PC-3 (cell line): Measurements from ENCODE around the gene PACSIN2. TPM values are rescaled to one million over a fixed set of nuclear protein-coding genes. Genes with fewer than 3 reads are reported as not detected.

Experiments
- ATAC-seq: fragments of 200-7000 bp; cut with Tn5 transposase; 2 replicates; pipeline ENCODE4 v1.9.1; 2020; ENCODE audit warnings: mild to moderate bottlenecking, moderate library complexity
- BruUV-seq: library from RNA; stranded (reverse); fragments of 400-500 nt; replicated peaks from 2 replicates; lab custom pipeline; 2021; lab: Mats Ljungman, UMichigan
- CTCF ChIA-PET: fragments of 300-600 bp; sonication (Branson Sonifier 250); formaldehyde crosslinking; loops from one replicate; lab custom pipeline; 2022; ENCODE audit warnings: antibody characterized with exemption; lab: Charles Lee
- POLR2A ChIA-PET: fragments of 300-600 bp; sonication (Branson Sonifier 250); formaldehyde crosslinking; loops from one replicate; lab custom pipeline; 2022; ENCODE audit warnings: antibody characterized with exemption; ENCODE audit not compliant: unreplicated experiment; lab: Charles Lee
- DNase-seq: peaks from one replicate; pipeline ENCODE4 v3.0.0-alpha.2; 2015
- H2AFZ ChIP-seq: fragments of 300-600 bp; sonication (generic); 2 replicates; pipeline ENCODE4 v1.6.0; 2016; ENCODE audit warnings: antibody characterized with exemption, low read length
- H3F3A ChIP-seq: fragments of 300-600 bp; sonication (generic); one replicate; pipeline ENCODE4 v1.6.0; 2017; ENCODE audit warnings: antibody characterized with exemption, low read length, control low read depth, mild to moderate bottlenecking; ENCODE audit not compliant: unreplicated experiment
- H3K27ac ChIP-seq: fragments of 300-600 bp; sonication (generic); 2 replicates; pipeline ENCODE4 v1.5.1; 2016; ENCODE audit warnings: mild to moderate bottlenecking, low read length
- H3K27me3 ChIP-seq: fragments of 300-600 bp; sonication (generic); 2 replicates; pipeline ENCODE4 v1.6.1; 2016; ENCODE audit warnings: low read length, mixed read lengths
- H3K36me3 ChIP-seq: fragments of 300-600 bp; sonication (generic); 2 replicates; pipeline ENCODE4 v1.6.1; 2016; ENCODE audit warnings: low read depth, mixed run types, low read length, mixed read lengths
- H3K4me1 ChIP-seq: fragments of 300-600 bp; sonication (generic); 2 replicates; pipeline ENCODE4 v1.5.1; 2016; ENCODE audit warnings: low read length; ENCODE audit not compliant: insufficient read depth
- H3K4me2 ChIP-seq: fragments of 300-600 bp; sonication (generic); 2 replicates; pipeline ENCODE4 v1.6.0; 2016; ENCODE audit warnings: low read length
- H3K4me3 ChIP-seq: fragments of 300-600 bp; sonication (generic); 2 replicates; pipeline ENCODE4 v1.5.1; 2016; ENCODE audit warnings: mild to moderate bottlenecking, low read length, mixed read lengths
- H3K79me2 ChIP-seq: fragments of 300-600 bp; sonication (generic); 2 replicates; pipeline ENCODE4 v1.6.1; 2017; ENCODE audit warnings: low read length, mixed read lengths
- H3K9ac ChIP-seq: fragments of 300-600 bp; sonication (generic); 2 replicates; pipeline ENCODE4 v1.6.0; 2016; ENCODE audit warnings: mild to moderate bottlenecking, low read length
- H3K9me2 ChIP-seq: fragments of 300-600 bp; sonication (generic); replicated peaks from 2 replicates; pipeline ENCODE4 v1.6.1; 2016; ENCODE audit warnings: mixed run types, low read length, mixed read lengths
- H3K9me3 ChIP-seq: fragments of 300-600 bp; sonication (generic); 2 replicates; pipeline ENCODE4 v1.6.1; 2016; ENCODE audit warnings: low read length, mixed read lengths
- H4K20me1 ChIP-seq: fragments of 300-600 bp; sonication (generic); 2 replicates; pipeline ENCODE4 v1.6.1; 2016; ENCODE audit warnings: low read length, mixed read lengths
- EZH2 ChIP-seq: fragments of 300-600 bp; sonication (generic); IDR thresholded peaks from one replicate; pipeline ENCODE4 v1.6.1; 2017; ENCODE audit warnings: antibody characterized with exemption, mild to moderate bottlenecking, low read length; ENCODE audit not compliant: unreplicated experiment
- EZH2phosphoT487 ChIP-seq: fragments of 300-600 bp; sonication (generic); IDR thresholded peaks from 2 replicates; pipeline ENCODE4 v1.6.1; 2018; ENCODE audit warnings: mild to moderate bottlenecking, antibody characterized with exemption, low read length, borderline replicate concordance
- intact Hi-C: fragments of 100-400 bp; cut with micrococcal nuclease; formaldehyde crosslinking; loops from 2 replicates; pipeline ENCODE4 v1.9.0; 2023
- total RNA-seq: library from RNA; depleted of rRNA; stranded (reverse); fragments of >200 nt; gene quantifications from 2 replicates; pipeline ENCODE4 v1.2.3, GENCODE V29; 2014
- TF ChIP-seq, protein P1 (sequence below): fragments of 300-600 bp; sonication (generic); conservative IDR thresholded peaks from 2 replicates; pipeline ENCODE4 v1.5.1; 2017; ENCODE audit warnings: antibody characterized with exemption, low read depth, mild to moderate bottlenecking, low read length

The PACSIN2 gene
- total RNA-seq, 1 experiment from 2014 or later: 25.7 TPM

- intact Hi-C loops: loop anchor here (10.0 kb wide), 1 partner anchor 229 kb away; no protein-coding TSS in a partner anchor
- DNase-seq (no peak), ATAC-seq (no peak)
- Histone ChIP-seq H3K9me2 (no peaks in the 10 kb centered on the region), H3K4me2 (no peak overlapping the region), H4K20me1 (no peaks in the 10 kb centered on the region), H3K9me3 (no peaks in the 10 kb centered on the region), H3K4me3 (no peak overlapping the region), H3K79me2 (no peaks in the 10 kb centered on the region), H3K27me3 (no peaks in the 10 kb centered on the region), H3K36me3 (no peaks in the 10 kb centered on the region), H2AFZ (no peak overlapping the region), H3K27ac (no peak overlapping the region), H3F3A (no peaks in the 10 kb centered on the region), H3K4me1 (peaks cover 28% of the 10 kb centered on the region), H3K9ac (no peak overlapping the region)
- TF ChIP-seq, protein P1, sequence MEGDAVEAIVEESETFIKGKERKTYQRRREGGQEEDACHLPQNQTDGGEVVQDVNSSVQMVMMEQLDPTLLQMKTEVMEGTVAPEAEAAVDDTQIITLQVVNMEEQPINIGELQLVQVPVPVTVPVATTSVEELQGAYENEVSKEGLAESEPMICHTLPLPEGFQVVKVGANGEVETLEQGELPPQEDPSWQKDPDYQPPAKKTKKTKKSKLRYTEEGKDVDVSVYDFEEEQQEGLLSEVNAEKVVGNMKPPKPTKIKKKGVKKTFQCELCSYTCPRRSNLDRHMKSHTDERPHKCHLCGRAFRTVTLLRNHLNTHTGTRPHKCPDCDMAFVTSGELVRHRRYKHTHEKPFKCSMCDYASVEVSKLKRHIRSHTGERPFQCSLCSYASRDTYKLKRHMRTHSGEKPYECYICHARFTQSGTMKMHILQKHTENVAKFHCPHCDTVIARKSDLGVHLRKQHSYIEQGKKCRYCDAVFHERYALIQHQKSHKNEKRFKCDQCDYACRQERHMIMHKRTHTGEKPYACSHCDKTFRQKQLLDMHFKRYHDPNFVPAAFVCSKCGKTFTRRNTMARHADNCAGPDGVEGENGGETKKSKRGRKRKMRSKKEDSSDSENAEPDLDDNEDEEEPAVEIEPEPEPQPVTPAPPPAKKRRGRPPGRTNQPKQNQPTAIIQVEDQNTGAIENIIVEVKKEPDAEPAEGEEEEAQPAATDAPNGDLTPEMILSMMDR: no peak
- TF ChIP-seq EZH2: no peak
- no peak for TF ChIP-seq EZH2phosphoT487
- POLR2A ChIA-PET: no interaction called here
- BruUV-seq: no TSS peak
- CTCF ChIA-PET: no interaction called here
These were observed 149.4 kb downstream of the PACSIN2 start for GRCh38 chr22:42865536-42865935.

- Histone ChIP-seq H3K9ac (peak overlapping the region; percentile 1; the same call in 1 of the 2 replicates), H3K27me3 (no peaks in the 10 kb centered on the region), H3K27ac (peak overlapping the region; percentile 95), H3F3A (no peaks in the 10 kb centered on the region), H3K79me2 (no peaks in the 10 kb centered on the region), H4K20me1 (no peaks in the 10 kb centered on the region), H3K9me2 (no peaks in the 10 kb centered on the region), H3K4me2 (peak overlapping the region; percentile 16; the same call in 1 of the 2 replicates), H3K9me3 (no peaks in the 10 kb centered on the region), H3K36me3 (no peaks in the 10 kb centered on the region), H3K4me1 (peaks cover 26% of the 10 kb centered on the region), H3K4me3 (no peak overlapping the region), H2AFZ (no peak overlapping the region)
- POLR2A ChIA-PET: no interaction called here
- TF ChIP-seq, protein P1: no peak
- TF ChIP-seq EZH2: no peak
- ATAC-seq (peak; percentile 42), DNase-seq (peak; percentile 72)
- BruUV-seq: no TSS peak
- intact Hi-C loops: loop anchor here (10.0 kb wide), 1 partner anchor 231 kb away; no protein-coding TSS in a partner anchor
- CTCF ChIA-PET: interaction anchor here (0.7 kb wide), 1 partner anchor 193 kb away, joined by 7 read pairs; no protein-coding TSS in a partner anchor
These were observed 151.5 kb downstream of the PACSIN2 start for GRCh38 chr22:42863349-42863961.
